Activated CD4-positive, alpha-beta T cell treated with anti-CD3 and anti-CD28 coated beads for 36 hours (primary cell): Measurements from ENCODE around the gene KRTAP7-1. TPM values are rescaled to one million over a fixed set of nuclear protein-coding genes. Genes with fewer than 3 reads are reported as not detected.

Source experiments
- ATAC-seq: fragments of 200-7000 bp; cut with Tn5 transposase; one replicate; pipeline ENCODE4 v1.10.0; 2021; ENCODE audit warnings: mild to moderate bottlenecking, moderate library complexity
- CTCF ChIA-PET: fragments of 350-600 bp; sonication (Branson Sonifier 250); formaldehyde crosslinking; loops from one replicate; lab custom pipeline; 2021; ENCODE audit warnings: antibody characterized with exemption; lab: Charles Lee
- POLR2A ChIA-PET: fragments of 350-600 bp; sonication (Branson Sonifier 250); formaldehyde crosslinking; loops from one replicate; lab custom pipeline; 2021; ENCODE audit warnings: antibody characterized with exemption, inconsistent platforms; lab: Charles Lee
- DNase-seq: peaks from one replicate; pipeline ENCODE4 v3.0.0-alpha.2; 2020
- H3K27ac Mint-ChIP-seq: one replicate; pipeline ENCODE4 v1.8.0; 2021; ENCODE audit warnings: mixed read lengths
- H3K27me3 Mint-ChIP-seq: one replicate; pipeline ENCODE4 v1.8.0; 2021; ENCODE audit warnings: mixed read lengths
- H3K36me3 Mint-ChIP-seq: one replicate; pipeline ENCODE4 v1.8.0; 2021; ENCODE audit warnings: low read depth, mixed read lengths
- H3K4me1 Mint-ChIP-seq: one replicate; pipeline ENCODE4 v1.8.0; 2021; ENCODE audit warnings: mixed read lengths
- H3K4me3 Mint-ChIP-seq: one replicate; pipeline ENCODE4 v1.8.0; 2021; ENCODE audit warnings: mild to moderate bottlenecking, moderate library complexity, mixed read lengths
- H3K9me3 Mint-ChIP-seq: one replicate; pipeline ENCODE4 v1.8.0; 2021; ENCODE audit warnings: low read depth, mixed read lengths
- intact Hi-C, 2 experiments: fragments of 100-400 bp; cut with DNase I in 1 of 2; cut with micrococcal nuclease in 1 of 2; formaldehyde crosslinking; loops; one replicate each; pipeline versions ENCODE4 v1.14.2 to v1.15.1; 2022 to 2024; cut with DNase I, micrococcal nuclease
- total RNA-seq, 2 experiments: library from RNA; stranded (reverse); gene quantifications; one replicate each; pipeline ENCODE4 v1.2.3, GENCODE V29; 2021

KRTAP7-1 gene
- total RNA-seq, 2 experiments from 2014 or later, result not detected

- Mint-ChIP-seq H3K4me3 (no peak overlapping the region), H3K4me1 (no peaks in the 10 kb centered on the region), H3K27ac (no peak overlapping the region), H3K27me3 (peaks cover 15% of the 10 kb centered on the region), H3K36me3 (no peaks in the 10 kb centered on the region), H3K9me3 (no peaks in the 10 kb centered on the region)
- ChIA-PET CTCF (no interaction called here), POLR2A (no interaction called here)
- no peak for ATAC-seq
- no peak for DNase-seq
- intact Hi-C loops, result no loop called here
These were observed 35.8 kb downstream of the KRTAP7-1 start for GRCh38 chr21:30793581-30794314.

DNA sequence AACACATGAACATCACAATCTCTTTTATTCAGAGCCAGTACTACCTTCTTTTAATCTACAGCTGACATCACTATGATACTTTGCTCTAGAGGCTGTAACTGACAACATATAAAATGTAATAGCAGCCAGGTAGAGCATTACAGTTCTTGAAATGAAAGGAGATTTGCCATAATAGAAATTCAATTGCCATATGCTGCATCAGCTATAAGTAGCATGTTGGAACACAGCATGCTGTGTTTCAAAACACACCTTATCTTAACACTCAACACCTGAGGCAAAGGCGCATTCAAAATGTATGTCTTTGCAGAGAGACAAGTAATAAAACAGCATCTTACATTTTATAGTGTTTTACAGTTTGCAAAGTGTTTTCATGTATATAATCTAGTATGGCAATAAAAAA is 50.3 kb downstream of the KRTAP7-1 start:
- no peak overlapping the region for H3K27ac Mint-ChIP-seq
- H3K27me3 Mint-ChIP-seq, result peaks cover 9% of the 10 kb centered on the region
- no peaks in the 10 kb centered on the region for H3K36me3 Mint-ChIP-seq
- POLR2A ChIA-PET, result no interaction called here
- no peaks in the 10 kb centered on the region for H3K4me1 Mint-ChIP-seq
- CTCF ChIA-PET, result no interaction called here
- DNase-seq (no peak), ATAC-seq (no peak)
- intact Hi-C loops, result no loop called here
- peaks cover 3% of the 10 kb centered on the region for H3K9me3 Mint-ChIP-seq
- H3K4me3 Mint-ChIP-seq, result no peak overlapping the region

Other genes with a start within 250 kb of the KRTAP7-1 start
- gene KRTAP22-2, start 239.4 kb downstream of the KRTAP7-1 start, total RNA-seq, result not detected
- gene KRTAP6-3, start 237.3 kb downstream of the KRTAP7-1 start, total RNA-seq, result not detected
- not detected for gene KRTAP6-2, start 230.9 kb downstream of the KRTAP7-1 start, total RNA-seq
- not detected for gene KRTAP22-1, start 228.7 kb downstream of the KRTAP7-1 start, total RNA-seq
- gene KRTAP6-1, start 215.8 kb downstream of the KRTAP7-1 start, total RNA-seq, result not detected
- not detected for gene KRTAP20-1, start 213.3 kb downstream of the KRTAP7-1 start, total RNA-seq
- not detected for gene KRTAP20-4, start 209.1 kb downstream of the KRTAP7-1 start, total RNA-seq
- gene KRTAP20-2, start 194.6 kb downstream of the KRTAP7-1 start, total RNA-seq, result not detected
- gene KRTAP20-3, start 186.9 kb downstream of the KRTAP7-1 start, total RNA-seq, result not detected
- gene KRTAP21-3, start 111.0 kb downstream of the KRTAP7-1 start, total RNA-seq, result not detected
- gene KRTAP21-2, start 82.5 kb downstream of the KRTAP7-1 start, total RNA-seq, result not detected
- gene KRTAP21-1, start 74.3 kb downstream of the KRTAP7-1 start, total RNA-seq, result not detected
- not detected for gene KRTAP8-1, start 16.5 kb downstream of the KRTAP7-1 start, total RNA-seq
- not detected for gene KRTAP11-1, start 51.8 kb upstream of the KRTAP7-1 start, total RNA-seq
- gene KRTAP19-8, start 208.7 kb upstream of the KRTAP7-1 start, total RNA-seq, result not detected